Activated CD4-positive, alpha-beta T cell treated with anti-CD3 and anti-CD28 coated beads, Interleukin-2, amount 10 ng/mL, durations not matched to agents 7 days and 5 days (primary cell): ENCODE results near the gene ANKRD65. TPM values are rescaled to one million over a fixed set of nuclear protein-coding genes. Genes with fewer than 3 reads are reported as not detected.
"Not testable (repeated sequence)": the region's sequence is repeated elsewhere in the genome, so short reads cannot be mapped to it uniquely, and the experiment has no call there.

Experiments used
- CTCF ChIA-PET: fragments of 350-600 bp; sonication (Branson Sonifier 250); formaldehyde crosslinking; loops from one replicate; lab custom pipeline; 2021; ENCODE audit warnings: antibody characterized with exemption; lab: Charles Lee
- POLR2A ChIA-PET: fragments of 350-600 bp; sonication (Branson Sonifier 250); formaldehyde crosslinking; loops from one replicate; lab custom pipeline; 2021; ENCODE audit warnings: antibody characterized with exemption; lab: Charles Lee
- DNase-seq: peaks from one replicate; pipeline ENCODE4 v3.0.0-alpha.2; 2020
- H3K27ac Mint-ChIP-seq: one replicate; pipeline ENCODE4 v1.8.0; 2021; ENCODE audit warnings: mild to moderate bottlenecking, moderate library complexity, mixed read lengths
- H3K27me3 Mint-ChIP-seq: one replicate; pipeline ENCODE4 v1.8.0; 2021; ENCODE audit warnings: mixed read lengths
- H3K36me3 Mint-ChIP-seq: one replicate; pipeline ENCODE4 v1.8.0; 2021; ENCODE audit warnings: low read depth, mixed read lengths
- H3K4me1 Mint-ChIP-seq: one replicate; pipeline ENCODE4 v1.8.0; 2021; ENCODE audit warnings: mixed read lengths
- H3K4me3 Mint-ChIP-seq: one replicate; pipeline ENCODE4 v1.8.0; 2021; ENCODE audit warnings: mild to moderate bottlenecking, moderate library complexity, mixed read lengths
- H3K9me3 Mint-ChIP-seq: one replicate; pipeline ENCODE4 v1.8.0; 2021; ENCODE audit warnings: mixed read lengths
- total RNA-seq, 2 experiments: library from RNA; stranded (reverse); gene quantifications; one replicate each; pipeline ENCODE4 v1.2.3, GENCODE V29; 2021

ANKRD65 gene
- total RNA-seq, 2 experiments from 2014 or later = not detected

DNA sequence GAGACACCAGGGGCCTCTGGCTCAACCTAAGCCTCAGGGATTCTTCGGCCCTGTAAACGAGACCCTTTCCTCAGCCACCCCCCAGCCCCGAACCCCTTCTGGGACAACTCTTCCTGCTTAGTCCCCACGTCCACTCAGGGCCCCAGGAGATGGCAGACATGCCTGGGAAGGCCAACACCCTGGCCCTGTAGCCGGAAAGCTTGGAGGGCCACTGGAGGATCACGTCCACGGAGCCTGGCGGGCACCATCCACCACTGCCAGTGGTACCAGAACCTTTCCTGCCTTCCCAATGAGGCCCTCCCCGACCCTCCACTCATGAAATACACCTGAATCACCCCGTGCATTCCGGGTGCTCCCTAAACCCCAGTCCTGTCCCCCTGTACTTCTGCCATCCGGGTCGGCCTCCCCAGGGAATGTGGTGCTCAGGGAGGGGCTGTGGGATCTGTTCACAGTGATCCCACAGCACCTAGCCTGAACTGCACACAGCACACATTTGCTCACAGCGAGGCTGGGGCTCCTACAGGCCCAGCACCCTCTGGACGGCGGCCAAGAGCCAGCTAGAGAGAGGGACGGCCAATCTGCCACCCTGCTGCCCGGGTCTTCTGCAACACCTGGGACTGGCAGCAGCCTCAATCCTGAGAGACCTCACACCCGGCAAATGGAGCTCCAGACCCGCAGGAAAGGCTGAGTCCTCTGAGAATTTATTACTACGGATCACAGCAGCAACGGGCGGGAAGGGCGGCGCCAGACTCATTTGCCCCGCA is 47.8 kb downstream of the ANKRD65 start:
- POLR2A ChIA-PET = no interaction called here

DNA sequence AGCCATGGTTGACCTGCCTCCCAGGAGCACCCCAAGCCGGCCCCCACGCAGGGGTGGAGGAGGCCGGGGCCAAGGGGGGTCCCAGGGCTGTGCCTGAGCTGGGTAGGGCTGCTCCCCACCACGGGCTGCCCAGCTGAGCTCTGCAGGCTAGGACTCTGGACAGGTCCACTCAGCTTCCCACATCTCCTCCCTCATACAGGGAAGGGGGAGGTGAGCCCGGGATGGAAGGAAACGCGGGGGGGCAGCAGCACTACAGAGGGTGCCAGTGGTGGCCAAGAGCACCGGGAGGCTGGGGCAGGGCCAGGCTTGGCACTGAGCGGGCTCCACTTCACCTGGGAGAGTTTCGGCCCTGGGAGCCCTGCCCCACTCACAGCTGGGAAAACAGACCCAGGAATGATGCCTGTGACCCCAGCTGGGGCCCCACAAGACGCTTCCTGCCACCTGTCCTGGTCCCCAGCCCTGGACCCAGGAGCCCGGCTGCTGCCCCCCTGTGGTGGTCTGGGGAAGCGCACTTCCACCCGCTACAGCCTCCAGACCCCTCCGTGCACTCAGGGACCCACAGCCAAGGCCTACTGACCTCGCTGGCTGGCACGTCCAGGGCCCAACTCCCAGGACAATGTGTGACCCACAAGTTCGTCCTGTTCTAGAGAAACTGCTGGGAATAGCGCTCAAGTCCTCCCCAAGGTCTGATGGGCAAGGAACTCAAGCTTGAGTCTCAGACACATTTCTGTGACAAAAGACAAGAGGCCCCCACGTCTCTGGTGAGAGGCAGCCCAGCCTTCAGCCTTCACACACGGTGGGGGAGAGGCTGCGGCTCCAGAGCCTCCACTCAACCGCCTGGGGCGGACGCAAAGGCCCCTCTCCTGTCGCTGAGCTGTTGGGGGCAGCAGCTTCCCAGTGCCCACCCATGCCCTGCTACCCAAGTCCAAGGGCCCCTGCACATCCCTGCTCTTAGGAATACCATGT is 49.0 kb downstream of the ANKRD65 start:
- peaks cover 50% of the 10 kb centered on the region for H3K4me1 Mint-ChIP-seq
- peak overlapping the region; percentile 51 for H3K4me3 Mint-ChIP-seq
- H3K36me3 Mint-ChIP-seq = peaks cover 12% of the 10 kb centered on the region
- DNase-seq = peak; percentile 81
- H3K9me3 Mint-ChIP-seq = no peaks in the 10 kb centered on the region
- ChIA-PET CTCF (interaction anchor here (0.6 to 2.4 kb wide), 21 partner anchors 8 to 358 kb away, joined by 3 to 9 read pairs (median 3); partner anchors contain the start of genes CCNL2, ISG15, MRPL20 and UBE2J2), POLR2A (no interaction called here)
- H3K27me3 Mint-ChIP-seq = no peaks in the 10 kb centered on the region
- H3K27ac Mint-ChIP-seq = peak overlapping the region; percentile 76

More for the DNA sequence above, 47.8 kb downstream of the ANKRD65 start:
- Mint-ChIP-seq H3K27ac (peak overlapping the region; percentile 41), H3K36me3 (peaks cover 12% of the 10 kb centered on the region), H3K27me3 (no peaks in the 10 kb centered on the region), H3K4me1 (peaks cover 49% of the 10 kb centered on the region), H3K4me3 (peak overlapping the region; percentile 88), H3K9me3 (no peaks in the 10 kb centered on the region)
- CTCF ChIA-PET = interaction anchor here (0.8 to 2.4 kb wide), 10 partner anchors 10 to 256 kb away, joined by 3 to 9 read pairs (median 4); no protein-coding TSS in a partner anchor
- DNase-seq = no peak

DNA sequence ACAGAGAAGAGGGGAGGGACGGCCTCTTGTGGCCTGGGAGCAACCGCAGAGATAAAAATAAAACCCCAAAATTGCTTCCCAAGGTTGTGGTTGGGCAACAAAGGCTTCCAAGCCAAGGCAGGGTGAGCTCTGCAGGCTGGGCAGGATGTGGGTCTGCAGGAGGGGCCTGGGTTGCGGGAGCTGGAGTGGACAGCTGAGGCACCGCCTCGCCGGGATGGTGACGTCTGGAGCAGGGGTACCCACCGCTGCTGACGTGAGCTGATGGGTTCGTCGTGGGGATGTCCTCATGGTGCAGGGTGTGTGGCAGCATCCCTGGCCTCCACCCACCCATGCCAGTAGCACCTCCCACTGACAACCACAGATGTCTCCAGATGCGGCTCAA is 49.7 kb downstream of the ANKRD65 start:
- peak overlapping the region; percentile 38 for H3K4me3 Mint-ChIP-seq
- H3K36me3 Mint-ChIP-seq = peaks cover 12% of the 10 kb centered on the region
- peak overlapping the region; percentile 76 for H3K27ac Mint-ChIP-seq
- peaks cover 46% of the 10 kb centered on the region for H3K4me1 Mint-ChIP-seq
- CTCF ChIA-PET = interaction anchor here (0.8 to 2.4 kb wide), 13 partner anchors 8 to 358 kb away, joined by 3 to 9 read pairs (median 4); partner anchors contain the start of genes ISG15, MRPL20 and UBE2J2
- peak; percentile 79 for DNase-seq
- H3K9me3 Mint-ChIP-seq = no peaks in the 10 kb centered on the region
- H3K27me3 Mint-ChIP-seq = no peaks in the 10 kb centered on the region
- POLR2A ChIA-PET = no interaction called here

- Mint-ChIP-seq H3K4me1 (peaks cover 43% of the 10 kb centered on the region), H3K4me3 (peak overlapping the region; percentile 38), H3K9me3 (no peaks in the 10 kb centered on the region), H3K27ac (peak overlapping the region; percentile 76), H3K27me3 (no peaks in the 10 kb centered on the region), H3K36me3 (peaks cover 12% of the 10 kb centered on the region)
- no peak for DNase-seq
- ChIA-PET CTCF (interaction anchor here (0.5 to 2.4 kb wide), 8 partner anchors 7 to 357 kb away, joined by 3 to 9 read pairs (median 4); partner anchors contain the start of genes CCNL2, ISG15 and UBE2J2), POLR2A (no interaction called here)
These were observed 50.2 kb downstream of the ANKRD65 start for GRCh38 chr1:1370771-1371300.

GRCh38 chr1:1370094-1370493 is 51.0 kb downstream of the ANKRD65 start:
- Mint-ChIP-seq H3K4me1 (peaks cover 42% of the 10 kb centered on the region), H3K27ac (peak overlapping the region; percentile 66)
- H3K27me3 Mint-ChIP-seq, H3K36me3 Mint-ChIP-seq, DNase-seq, H3K4me3 Mint-ChIP-seq, H3K9me3 Mint-ChIP-seq, POLR2A ChIA-PET: not testable (repeated sequence)
- CTCF ChIA-PET = interaction anchor here (0.5 to 1.3 kb wide), 3 partner anchors 18 to 248 kb away, joined by 3 to 4 read pairs (median 4); partner anchors contain the start of gene CCNL2

Other genes with a start within 250 kb of the ANKRD65 start
- gene TTLL10, start 247.4 kb downstream of the ANKRD65 start, total RNA-seq = under 1 TPM; 0.15 to 0.27 TPM
- 10 to 100 TPM; 26.0 to 33.9 TPM for gene TNFRSF18, start 214.7 kb downstream of the ANKRD65 start, total RNA-seq
- 10 to 100 TPM; 44.1 to 52.8 TPM for gene TNFRSF4, start 207.1 kb downstream of the ANKRD65 start, total RNA-seq
- 10 to 100 TPM; 81.7 to 91.4 TPM for gene SDF4, start 189.3 kb downstream of the ANKRD65 start, total RNA-seq
- 10 to 100 TPM; 15.8 to 19.2 TPM for gene B3GALT6, start 189.0 kb downstream of the ANKRD65 start, total RNA-seq
- 1 to 10 TPM; 1.2 to 1.4 TPM for gene C1QTNF12, start 174.6 kb downstream of the ANKRD65 start, total RNA-seq
- gene UBE2J2, start 147.4 kb downstream of the ANKRD65 start, total RNA-seq = 10 to 100 TPM; 63.4 to 63.7 TPM
- gene SCNN1D, start 140.8 kb downstream of the ANKRD65 start, total RNA-seq = 1 to 10 TPM; 5.1 to 6.6 TPM
- gene ACAP3, start 113.3 kb downstream of the ANKRD65 start, total RNA-seq = 10 to 100 TPM; 69.5 to 92.1 TPM
- gene PUSL1, start 112.7 kb downstream of the ANKRD65 start, total RNA-seq = 10 to 100 TPM; 18.9 to 24.4 TPM
- 100 to 1,000 TPM; 123 to 126 TPM for gene INTS11, start 96.6 kb downstream of the ANKRD65 start, total RNA-seq
- gene CPTP, start 96.5 kb downstream of the ANKRD65 start, total RNA-seq = 10 to 100 TPM; 25.2 to 27.6 TPM
- 1 to 10 TPM; 3.1 to 3.7 TPM for gene TAS1R3, start 90.0 kb downstream of the ANKRD65 start, total RNA-seq
- gene DVL1, start 71.9 kb downstream of the ANKRD65 start, total RNA-seq = 10 to 100 TPM; 33.0 to 34.0 TPM
- under 1 TPM; 0.15 to 0.30 TPM for gene MXRA8, start 62.7 kb downstream of the ANKRD65 start, total RNA-seq
- 100 to 1,000 TPM; 101 to 125 TPM for gene AURKAIP1, start 46.1 kb downstream of the ANKRD65 start, total RNA-seq
- gene CCNL2, start 21.9 kb downstream of the ANKRD65 start, total RNA-seq = 100 to 1,000 TPM; 122 to 131 TPM
- gene MRPL20, start 14.0 kb downstream of the ANKRD65 start, total RNA-seq = 100 to 1,000 TPM in 1 of 2 experiments, 10 to 100 TPM in 1; 98.6 to 107 TPM
- gene VWA1, start 14.4 kb upstream of the ANKRD65 start, total RNA-seq = under 1 TPM; 0.10 to 0.12 TPM
- under 1 TPM; 0.17 to 0.69 TPM for gene ATAD3C, start 28.4 kb upstream of the ANKRD65 start, total RNA-seq
- gene ATAD3B, start 50.5 kb upstream of the ANKRD65 start, total RNA-seq = 10 to 100 TPM; 26.5 to 34.6 TPM
- 10 to 100 TPM; 31.9 to 32.3 TPM for gene ATAD3A, start 90.9 kb upstream of the ANKRD65 start, total RNA-seq
- gene TMEM240, start 119.3 kb upstream of the ANKRD65 start, total RNA-seq = 1 to 10 TPM; 1.2 to 1.3 TPM
- gene SSU72, start 153.6 kb upstream of the ANKRD65 start, total RNA-seq = 100 to 1,000 TPM; 128 to 130 TPM
- 1 to 10 TPM; 6.2 to 7.9 TPM for gene FNDC10, start 178.9 kb upstream of the ANKRD65 start, total RNA-seq
- gene MIB2, start 194.2 kb upstream of the ANKRD65 start, total RNA-seq = 10 to 100 TPM; 40.0 to 42.8 TPM
- 1 to 10 TPM; 1.8 to 2.3 TPM for gene MMP23B, start 210.9 kb upstream of the ANKRD65 start, total RNA-seq
- gene CDK11B, start 237.7 kb upstream of the ANKRD65 start, total RNA-seq = 10 to 100 TPM; 42.0 to 44.3 TPM